NCI-H82 (cell line): ENCODE data around the gene ACER3.
"Not testable (repeated sequence)": the region's sequence is repeated elsewhere in the genome, so short reads cannot be mapped to it uniquely, and the experiment has no call there.

Source experiments
- DNase-seq: peaks from one replicate; lab custom pipeline; 2025; lab: John Stamatoyannopoulos, UW

ACER3 gene

GRCh38 chr11:76860539-76861475 is at the start of gene ACER3:
Gene ACER3 (plus strand): TSS chr11:76860918. CDS start chr11:76860977, 59 bp downstream.
- peak; percentile 94 for DNase-seq

DNA sequence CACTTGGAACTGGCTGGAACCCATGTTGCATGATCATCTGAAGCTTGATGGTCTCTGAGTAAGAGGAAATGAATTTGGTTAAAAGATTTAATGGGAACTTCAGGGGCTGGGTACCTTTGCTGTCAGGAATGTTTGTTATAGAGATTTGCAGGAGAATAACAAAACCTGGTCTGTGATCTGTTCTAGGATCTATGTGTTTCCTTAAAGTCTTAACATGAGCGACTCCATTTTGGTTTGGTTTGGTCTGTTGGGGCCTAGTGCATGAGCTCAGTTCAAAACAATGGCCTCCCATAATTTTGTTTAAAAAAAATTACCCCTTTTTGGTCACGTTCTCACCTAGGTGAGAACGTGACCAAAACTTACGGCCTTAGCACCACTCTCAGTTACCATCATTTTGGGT is 49.5 kb upstream of the ACER3 start:
- no peak for DNase-seq

DNA sequence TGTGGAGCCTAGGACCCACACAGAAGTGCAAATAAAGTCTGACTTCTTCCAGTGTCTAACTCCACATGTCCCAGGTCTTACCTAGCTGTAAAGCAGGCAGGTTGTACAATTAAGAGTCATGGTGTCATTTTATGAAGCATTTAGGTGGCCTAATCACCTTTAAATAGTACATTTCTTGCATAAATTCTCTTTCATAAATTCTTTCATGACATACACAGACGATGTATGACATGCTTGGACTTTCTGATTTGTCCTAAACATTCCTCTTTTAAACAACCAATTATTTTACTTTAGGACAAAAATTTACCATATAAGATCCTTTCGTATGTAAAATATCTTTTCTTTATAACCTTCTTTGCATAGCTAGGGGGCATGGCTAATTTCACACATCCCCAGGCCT is 46.3 kb upstream of the ACER3 start:
- no peak for DNase-seq

- peak; percentile 42 for DNase-seq
These were observed 45.0 kb upstream of the ACER3 start for GRCh38 chr11:76815678-76816077.

DNA sequence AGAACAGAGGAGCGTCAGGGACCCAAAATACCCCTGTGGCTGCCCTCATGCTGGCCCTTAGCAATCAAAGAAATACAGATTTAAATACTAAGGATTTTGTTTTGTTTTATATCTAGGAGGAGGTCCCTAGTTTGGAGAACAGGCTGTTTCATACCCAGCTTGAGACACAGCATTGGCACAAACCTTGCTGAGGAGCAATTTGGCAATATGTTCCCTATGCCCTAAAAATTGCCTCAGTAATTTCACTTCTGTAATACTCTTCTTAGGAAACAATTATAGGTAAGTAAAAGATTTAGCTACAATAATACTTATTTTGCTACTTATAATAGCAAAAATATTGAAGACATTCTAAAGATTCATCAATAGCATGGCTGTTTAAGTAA is 40.5 kb upstream of the ACER3 start:
- DNase-seq: no peak

- not testable (repeated sequence) for DNase-seq
These were observed 39.3 kb upstream of the ACER3 start for GRCh38 chr11:76821396-76821795.

DNA sequence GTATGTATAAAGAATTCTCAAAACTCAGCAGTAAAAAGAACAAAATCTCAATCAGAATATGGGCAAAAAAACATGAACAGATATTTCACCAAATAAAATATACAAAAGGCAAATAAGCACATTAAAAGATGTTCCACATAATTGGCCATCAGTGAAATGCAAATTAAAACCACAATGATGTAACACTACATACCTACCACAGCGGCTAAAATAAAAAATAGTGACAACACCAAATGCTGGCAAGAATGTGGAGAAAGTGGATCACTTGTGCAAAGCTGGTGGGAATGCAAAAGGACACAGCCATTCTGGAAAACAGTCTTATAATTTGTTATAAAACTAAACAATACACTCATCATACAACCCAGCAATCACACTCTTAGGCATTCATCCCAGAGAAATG is 38.3 kb upstream of the ACER3 start:
- DNase-seq: no peak

DNA sequence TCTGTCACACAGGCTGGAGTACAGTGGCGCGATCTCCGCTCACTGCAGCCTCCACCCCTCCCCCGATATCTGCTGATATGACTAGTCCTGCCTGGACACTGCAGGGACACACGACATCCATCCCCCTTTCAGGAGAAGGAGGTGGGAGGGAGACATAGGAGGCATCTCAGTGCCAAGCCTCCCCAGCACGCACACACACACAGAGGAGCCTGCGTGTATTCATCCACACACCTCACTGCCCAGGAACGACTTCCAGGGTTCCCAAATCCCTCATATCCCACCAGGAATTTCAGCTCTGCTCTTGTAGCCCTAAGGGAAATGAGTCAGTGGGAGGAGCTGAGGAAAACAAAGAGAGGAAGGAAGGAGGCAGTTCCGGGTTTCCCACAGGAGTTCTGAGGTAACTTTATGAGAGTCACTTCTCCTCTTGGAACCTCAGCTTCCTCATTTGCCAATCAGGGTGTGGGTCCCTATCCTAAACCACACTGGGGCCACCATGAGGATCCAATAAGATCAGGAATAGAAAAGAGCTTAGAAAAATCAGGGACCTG is 37.2 kb upstream of the ACER3 start:
- DNase-seq: peak; percentile 9

DNA sequence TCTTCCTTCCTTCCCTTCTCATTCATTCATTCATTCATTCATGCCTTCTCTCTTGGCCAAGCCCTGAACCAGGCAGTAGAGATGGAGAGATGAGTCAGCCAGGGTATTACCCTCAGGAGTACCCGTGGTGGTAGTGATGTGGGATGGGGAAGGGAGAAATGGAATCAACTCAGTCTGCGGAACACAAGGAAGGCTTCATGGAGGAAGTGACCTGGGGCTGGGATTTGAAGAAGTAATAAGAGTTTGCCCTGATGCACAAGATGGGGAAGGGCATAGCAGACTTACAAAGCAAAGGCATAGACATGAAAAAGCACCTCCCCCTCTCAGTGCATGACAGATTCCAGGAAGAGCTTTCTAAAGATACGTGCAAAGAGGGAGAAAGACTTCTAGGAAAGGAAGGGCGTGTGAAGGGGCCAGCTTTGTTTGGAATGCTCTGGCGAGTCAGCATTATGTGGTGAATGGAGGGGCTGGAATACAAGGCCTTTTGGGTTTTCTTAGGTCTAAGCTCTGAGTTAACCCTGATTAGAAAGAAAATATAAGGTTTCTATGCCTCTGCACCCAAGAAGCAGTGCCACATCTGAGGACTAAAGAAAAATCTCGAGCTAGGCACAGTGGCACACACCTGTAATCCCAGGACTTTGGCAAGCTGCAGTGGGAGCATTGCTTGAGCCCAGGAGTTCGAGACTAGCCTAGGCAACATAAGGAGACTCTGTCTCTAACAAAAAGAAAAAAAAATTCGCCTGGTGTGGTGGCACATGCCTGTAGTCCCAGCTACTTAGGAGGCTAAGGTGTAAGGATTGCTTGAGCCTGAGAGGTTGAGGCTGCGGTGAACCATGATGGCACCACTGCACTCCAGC is 36.4 kb upstream of the ACER3 start:
- no peak for DNase-seq

DNA sequence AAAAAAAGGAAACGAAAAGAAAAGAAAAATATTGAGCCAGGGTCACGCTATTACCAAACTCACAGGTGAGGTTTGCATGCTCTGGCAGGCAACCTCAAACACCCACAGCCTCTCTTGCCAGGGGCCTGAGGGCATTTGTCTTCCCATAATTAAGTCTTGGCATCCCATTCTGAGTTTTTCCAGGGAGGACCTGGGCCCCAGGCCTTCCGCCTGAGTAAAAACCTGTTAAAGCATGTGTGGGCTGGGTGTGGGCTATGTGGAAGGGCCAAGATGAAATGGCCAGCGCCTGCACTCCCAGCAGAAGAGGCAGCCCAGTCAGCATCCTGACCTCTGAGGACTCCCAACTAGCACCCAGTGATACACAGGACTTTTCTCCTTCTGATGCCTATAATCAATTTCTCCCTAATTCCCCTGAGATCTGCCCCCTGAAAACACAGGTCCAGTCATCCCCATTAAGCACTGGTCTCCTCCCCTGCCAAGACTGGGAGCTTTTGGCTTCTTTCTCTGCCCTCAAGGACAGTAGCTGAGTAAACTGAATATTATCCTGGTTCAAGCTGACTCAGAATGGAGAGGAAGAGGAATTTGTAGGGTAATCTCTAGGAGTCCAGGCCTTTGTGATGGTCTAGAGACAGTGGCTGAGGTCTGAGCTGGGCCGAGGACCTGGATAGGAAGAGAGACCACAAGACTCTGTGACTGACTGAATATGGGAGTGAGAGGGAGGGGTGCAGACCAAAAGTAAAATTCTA is 35.6 kb upstream of the ACER3 start:
- DNase-seq: no peak

DNA sequence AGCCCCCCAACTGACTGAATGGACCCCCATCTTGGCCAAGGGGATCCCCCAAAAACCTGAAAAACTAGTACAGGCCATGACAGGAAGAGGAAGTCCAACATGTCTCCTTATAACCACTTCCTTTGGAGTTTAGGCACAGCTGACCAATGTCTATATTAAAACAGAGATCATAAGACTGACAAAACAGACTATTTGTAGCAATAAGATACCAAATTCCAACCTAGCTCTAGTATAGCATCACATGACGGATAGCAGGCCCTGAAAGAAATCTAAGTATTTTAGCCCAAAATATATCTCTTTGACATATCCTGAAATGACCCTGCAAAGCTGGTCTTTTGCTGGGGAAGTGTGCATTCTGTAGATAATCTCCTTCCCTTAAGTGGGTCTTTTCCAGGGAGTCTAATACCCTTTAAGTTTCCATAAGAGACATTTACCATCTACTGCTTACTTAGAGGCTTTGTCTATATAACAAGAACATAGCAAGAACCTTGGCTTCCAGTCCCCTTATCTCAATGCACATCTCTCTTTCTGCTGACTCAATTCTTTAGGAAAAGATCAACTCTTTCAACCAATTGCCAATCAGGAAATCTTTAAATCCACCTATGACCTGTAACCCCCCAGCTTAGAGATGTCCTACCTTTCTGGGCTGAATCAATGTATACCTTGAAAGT is 34.9 kb upstream of the ACER3 start:
- DNase-seq: peak; percentile 21

DNA sequence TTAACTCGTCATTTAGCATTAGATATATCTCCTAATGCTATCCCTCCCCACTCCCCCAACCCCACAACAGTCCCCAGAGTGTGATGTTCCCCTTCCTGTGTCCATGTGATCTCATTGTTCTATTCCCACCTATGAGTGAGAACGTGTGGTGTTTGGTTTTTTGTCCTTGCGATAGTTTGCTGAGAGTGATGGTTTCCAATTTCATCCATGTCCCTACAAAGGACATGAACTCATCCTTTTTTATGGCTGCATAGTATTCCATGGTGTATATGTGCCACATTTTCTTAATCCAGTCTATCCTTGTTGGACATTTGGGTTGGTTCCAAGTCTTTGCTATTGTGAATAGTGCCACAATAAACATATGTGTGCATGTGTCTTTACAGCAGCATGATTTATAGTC is 34.2 kb upstream of the ACER3 start:
- DNase-seq: not testable (repeated sequence)

- DNase-seq: not testable (repeated sequence)
These were observed 33.7 kb upstream of the ACER3 start for GRCh38 chr11:76827005-76827404.

DNA sequence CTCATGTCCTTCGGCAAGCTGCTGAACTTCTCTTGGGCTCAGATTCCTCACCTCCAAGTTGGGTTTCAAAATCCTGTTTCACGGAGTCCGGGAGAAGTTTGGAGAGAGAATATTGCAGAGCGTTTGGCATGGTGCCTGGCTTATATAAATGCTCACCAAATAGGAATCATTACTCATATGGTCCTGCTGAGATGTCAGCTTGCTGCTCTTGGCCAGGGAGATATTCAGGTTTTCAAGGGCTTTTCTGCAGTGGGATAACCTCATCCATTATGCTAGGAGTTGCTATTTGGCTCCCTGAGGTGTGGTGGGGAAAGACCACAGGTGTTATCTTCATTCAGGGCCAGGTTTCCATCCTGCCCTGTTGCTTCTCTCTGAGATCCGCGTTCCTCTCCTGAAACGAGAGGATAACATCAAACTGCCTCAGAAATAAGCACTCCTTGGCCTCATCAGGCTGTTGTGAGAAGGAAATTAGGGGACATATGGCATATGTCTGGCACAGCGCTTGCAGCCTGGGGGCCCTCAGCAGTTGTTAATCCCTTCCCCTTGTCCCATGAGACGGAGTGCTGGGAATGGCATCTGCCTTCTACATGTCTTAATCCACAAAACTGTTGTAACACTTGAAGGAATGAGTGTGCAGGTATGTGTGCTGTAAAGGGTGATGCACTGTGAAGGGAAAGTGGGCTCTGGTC is 29.9 kb upstream of the ACER3 start:
- peak; percentile 97 for DNase-seq

GRCh38 chr11:76831686-76832310 is 28.9 kb upstream of the ACER3 start:
- no peak for DNase-seq

GRCh38 chr11:76832361-76832760 is 28.4 kb upstream of the ACER3 start:
- no peak for DNase-seq

- no peak for DNase-seq
These were observed 26.6 kb upstream of the ACER3 start for GRCh38 chr11:76834151-76834550.

DNA sequence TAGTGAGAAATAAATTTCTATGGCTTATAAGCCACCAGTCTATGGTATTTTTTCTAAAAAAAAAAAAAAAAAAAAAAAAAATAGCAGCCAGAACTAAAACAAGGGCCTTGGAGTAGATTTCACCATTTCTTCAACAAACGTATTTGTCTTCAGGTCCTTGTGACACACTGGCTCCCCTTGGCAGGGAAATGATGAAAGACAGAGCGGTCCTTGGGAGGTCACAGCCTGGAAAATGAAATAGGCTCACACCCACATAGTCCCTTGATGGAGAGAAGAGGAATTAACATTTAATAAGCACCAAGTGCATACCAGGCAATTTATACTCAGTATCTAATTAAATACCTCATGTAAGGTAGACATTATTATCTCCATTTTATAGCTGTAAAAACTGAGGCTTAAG is 25.7 kb upstream of the ACER3 start:
- DNase-seq: no peak

DNA sequence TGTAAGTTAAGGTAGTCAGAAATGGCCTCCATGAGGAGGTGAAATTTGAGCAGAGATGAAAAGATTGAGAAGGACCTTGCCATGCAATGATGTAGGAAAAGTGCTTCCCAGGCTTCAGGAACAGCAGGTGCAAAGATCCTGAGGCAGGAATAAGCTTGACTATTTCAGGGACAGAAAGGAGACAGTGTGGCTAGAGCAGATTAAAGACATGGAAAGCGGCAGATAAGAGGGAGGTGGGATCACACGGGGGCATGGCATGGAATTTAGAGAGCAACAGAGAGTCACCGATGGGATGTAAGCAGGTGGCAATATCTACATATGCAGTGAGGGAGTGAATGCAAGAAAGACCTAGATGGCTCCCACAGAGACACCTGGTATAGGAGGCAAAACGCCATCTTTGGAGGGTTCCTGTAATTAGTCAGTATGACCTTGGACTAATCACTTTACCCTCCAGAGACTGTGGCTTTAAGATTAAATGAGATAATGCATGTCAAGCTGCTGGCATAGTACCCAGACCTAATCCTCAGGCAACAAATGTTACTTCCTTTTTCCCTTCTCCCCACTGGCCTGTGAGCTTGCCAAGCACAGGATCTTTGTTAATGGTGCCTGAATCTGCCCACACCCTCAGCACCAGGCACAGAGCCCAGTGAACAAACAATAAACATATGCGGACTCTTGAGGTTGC is 24.6 kb upstream of the ACER3 start:
- peak; percentile 78 for DNase-seq
